GM20000 (cell line): ENCODE data around the gene CA6.
"Not testable (repeated sequence)": the region's sequence is repeated elsewhere in the genome, so short reads cannot be mapped to it uniquely, and the experiment has no call there.

ENCODE experiments used
- DNase-seq: peaks from one replicate; pipeline ENCODE4 v3.0.0; 2012; ENCODE audit warnings: low spot score
- CTCF ChIP-seq: IDR thresholded peaks from 2 replicates; pipeline ENCODE4 v1.5.1; 2012; ENCODE audit warnings: mild to moderate bottlenecking, control low read depth; ENCODE audit errors: extremely low read depth, missing control alignments

Gene CA6

GRCh38 chr1:8988618-8988967 lies 42.9 kb downstream of the CA6 start:
- DNase-seq = no peak
- no peak for TF ChIP-seq CTCF

GRCh38 chr1:8989061-8989460 lies 43.4 kb downstream of the CA6 start:
- no peak for DNase-seq
- no peak for TF ChIP-seq CTCF

- no peak for TF ChIP-seq CTCF
- no peak for DNase-seq
Observed at GRCh38 chr1:8989821-8990220, 44.2 kb downstream of the CA6 start.

DNA sequence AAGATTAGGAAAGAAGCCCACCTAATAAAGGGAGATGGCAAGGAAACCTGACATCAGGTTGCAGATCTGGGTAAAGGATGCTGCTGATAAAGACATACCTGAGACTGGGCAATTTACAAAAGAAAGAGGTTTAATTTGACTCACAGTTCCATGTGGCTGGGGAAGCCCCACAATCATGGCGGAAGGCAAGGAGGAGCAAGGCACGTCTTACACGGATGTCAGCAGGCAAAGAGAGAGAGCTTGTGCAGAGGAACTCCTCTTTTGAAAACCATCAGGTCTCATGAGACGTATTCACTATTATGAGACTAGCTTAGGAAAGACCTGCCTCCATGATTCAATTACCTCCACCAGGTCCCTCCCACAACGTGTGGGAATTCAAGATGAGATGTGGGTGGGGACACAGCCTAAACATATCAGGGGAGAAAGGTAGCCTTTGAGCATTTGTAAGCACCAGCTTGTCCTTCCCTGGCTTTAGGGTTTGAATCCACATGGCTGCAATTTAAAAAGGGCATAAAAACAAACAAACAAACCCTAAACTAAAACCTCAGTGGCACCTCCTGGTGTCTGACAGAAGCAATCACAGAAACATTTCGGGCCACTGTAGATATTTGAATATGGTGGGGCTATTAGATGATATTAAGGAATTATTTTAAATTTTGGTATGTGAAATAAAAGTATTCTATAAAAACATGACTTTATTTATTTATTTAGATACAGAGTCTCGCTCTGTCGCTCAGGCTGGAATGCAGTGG lies 47.4 kb downstream of the CA6 start:
- TF ChIP-seq CTCF = no peak

DNA sequence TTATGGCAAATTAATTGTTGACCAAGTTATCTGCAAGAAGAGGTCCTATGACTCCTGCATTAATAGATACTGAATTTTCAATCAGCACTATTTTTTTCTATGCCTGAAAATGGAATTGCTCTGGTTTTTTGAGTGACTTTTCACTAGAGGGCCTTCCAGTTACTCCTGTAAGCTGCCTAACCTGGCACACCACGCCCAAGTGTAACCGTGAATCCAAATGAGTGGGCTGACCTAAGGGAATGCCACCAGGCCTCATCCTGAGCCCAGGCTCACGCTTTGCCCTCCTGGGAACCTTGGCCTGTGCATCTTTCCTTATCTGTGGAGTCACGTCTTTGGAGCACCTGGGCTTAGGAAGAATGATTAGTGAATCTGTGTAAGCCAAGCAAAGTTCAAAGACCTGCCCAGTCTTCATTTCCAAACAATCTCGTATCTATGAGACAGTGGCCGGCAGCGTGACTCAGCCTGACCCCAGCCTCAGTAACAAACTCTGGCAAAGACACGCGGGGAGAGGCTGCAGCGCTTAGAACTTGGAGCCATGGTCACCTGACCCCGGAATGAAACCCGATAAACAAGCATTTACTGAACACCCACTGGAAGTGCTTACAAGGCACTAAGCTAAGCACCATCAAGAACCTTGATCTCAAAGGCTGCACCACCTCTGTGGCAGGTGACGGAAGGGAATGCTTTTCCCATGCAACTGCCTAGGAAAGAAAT lies 48.5 kb downstream of the CA6 start:
- DNase-seq = not testable (repeated sequence)

More for the DNA sequence above, 47.4 kb downstream of the CA6 start:
- no peak for DNase-seq

DNA sequence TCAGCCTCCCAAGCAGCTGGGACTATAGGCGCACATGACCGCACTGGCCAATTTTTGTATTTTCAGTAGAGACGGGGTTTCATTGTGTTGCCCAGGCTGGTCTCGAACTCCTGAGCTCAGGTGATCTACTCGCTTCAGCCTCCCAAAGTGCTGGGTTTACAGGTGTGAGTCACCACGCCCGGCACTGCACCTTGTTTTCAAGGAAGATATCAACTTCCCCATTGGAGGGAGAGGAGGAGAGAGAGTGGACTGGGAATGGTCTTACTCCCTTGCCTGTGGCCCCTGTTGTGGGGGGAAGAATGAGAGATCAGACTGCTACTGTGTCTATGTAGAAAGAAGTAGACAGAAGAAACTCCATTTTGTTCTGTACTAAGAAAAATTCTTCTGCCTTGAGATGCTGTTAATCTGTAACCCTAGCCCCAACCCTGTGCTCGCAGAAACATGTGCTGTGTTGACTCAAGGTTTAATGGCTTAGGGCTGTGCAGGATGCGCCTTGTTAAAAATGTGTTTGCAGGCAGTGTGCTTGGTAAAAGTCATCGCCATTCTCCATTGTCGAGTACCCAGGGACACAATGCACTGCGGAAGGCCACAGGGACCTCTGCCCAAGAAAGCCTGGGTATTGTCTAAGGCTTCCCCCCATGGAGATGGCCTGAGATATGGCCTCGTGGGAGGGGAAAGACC lies 56.0 kb downstream of the CA6 start:
- DNase-seq = not testable (repeated sequence)

- DNase-seq = not testable (repeated sequence)
Observed at GRCh38 chr1:9002215-9002560, 56.5 kb downstream of the CA6 start.

DNA sequence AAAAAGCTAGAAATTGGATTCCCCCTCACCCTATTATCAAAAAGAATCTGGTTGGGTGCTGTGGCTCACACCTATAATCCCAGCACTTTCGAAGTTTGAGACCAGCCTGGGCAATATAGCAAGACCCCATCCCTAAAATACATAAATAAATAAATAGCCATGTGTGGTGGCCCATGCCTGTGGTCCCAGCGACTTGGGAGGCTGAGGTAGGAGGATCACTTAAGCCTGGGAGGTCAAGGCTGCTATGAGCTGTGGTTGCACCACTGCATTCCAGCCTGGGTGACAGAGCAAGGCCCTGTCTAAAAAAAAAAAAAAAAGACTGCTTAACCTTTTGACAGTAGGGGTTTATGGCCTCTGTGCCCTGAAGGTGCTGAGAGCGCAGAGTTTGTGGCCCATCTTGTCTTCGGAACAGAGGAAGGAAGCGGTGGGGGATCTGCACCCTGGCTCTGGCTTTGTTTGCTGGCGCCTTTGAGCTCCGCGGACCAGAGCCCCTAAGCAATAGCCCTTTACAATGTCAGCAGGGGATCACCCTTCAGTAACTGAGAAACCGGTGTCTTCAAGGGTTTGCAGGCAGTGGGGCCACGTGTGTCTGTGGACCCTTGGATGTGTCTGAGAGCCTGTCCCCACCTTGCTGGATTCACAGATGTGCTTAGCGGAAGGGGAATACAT lies 58.5 kb downstream of the CA6 start:
- DNase-seq = no peak
- no peak for TF ChIP-seq CTCF
